ENCODE data around the gene GAA. TPM values are rescaled to one million over a fixed set of nuclear protein-coding genes. Genes with fewer than 3 reads are reported as not detected.

The GAA gene
- total and polyA plus RNA-seq, 2 of the 8 experiments (the other 6 are each of a cell fraction or from before 2014, with no cell fraction given) = 14.8 to 30.0 TPM

GRCh38 chr17:80083136-80083661 lies 18.2 kb upstream of the GAA start:
- ChIA-PET CTCF (ENCODE audit: partially characterized antibody) (interaction anchor here (0.7 to 5.8 kb wide), 45 partner anchors 10 to 331 kb away, joined by 3 to 44 read pairs (median 4); partner anchors contain the start of gene GAA), POLR2A (ENCODE audit: partially characterized antibody) (interaction anchor here (1.1 to 1.7 kb wide), 6 partner anchors 18 to 120 kb away, joined by 3 to 7 read pairs (median 4); partner anchors contain the start of gene GAA)
- H2BK20ac ChIP-seq (ENCODE audit: low read length) = no peak overlapping the region
- peak overlapping the region; percentile 93; the same call in 1 of the 2 replicates for H2AK5ac ChIP-seq (ENCODE audit: low read depth, low read length)
- FAIRE-seq = no peak
- no peaks in the 10 kb centered on the region for H3K23me2 ChIP-seq (ENCODE audit: low read depth, low read length)
- no peak overlapping the region for H3K4me3 ChIP-seq (ENCODE audit: extremely low read depth in 1 of 4, insufficient read depth in 2 of 4, low read depth in 3 of 4, low read length in 4 of 4)
- H4K91ac ChIP-seq (replicated peaks; ENCODE audit: insufficient read length, low read length) = no peak overlapping the region
- H2AFZ ChIP-seq (ENCODE audit: low read length) = no peak overlapping the region
- H3K36me3 ChIP-seq (ENCODE audit: control insufficient read depth in 2 of 4, insufficient read depth in 4 of 4, low read length in 3 of 4) = no peaks in the 10 kb centered on the region
- no peaks in the 10 kb centered on the region for H3K79me1 ChIP-seq (ENCODE audit: low read depth, low read length)
- no peak overlapping the region for H3K27ac ChIP-seq (ENCODE audit: low read depth, low read length)
- 0 out of 2 replicates have a peak overlapping the region, but pooled peaks have one; percentile 48 for H3K18ac ChIP-seq (ENCODE audit: extremely low read depth, low read length)
- no peak for DNase-seq (ENCODE audit: low read depth in 1 of 2, low spot score in 2 of 2)
- H3K9ac ChIP-seq (replicated peaks in 1 of 4; ENCODE audit: extremely low read depth in 1 of 4, low read depth in 3 of 4, low read length in 3 of 4) = no peak overlapping the region; a peak in 1 of 7 replicates
- H3K4me2 ChIP-seq (ENCODE audit: insufficient read depth in 1 of 2, low read depth in 2 of 2, low read length in 2 of 2) = no peak overlapping the region
- peak overlapping the region; percentile 61; the same call in 1 of the 2 replicates for H2BK15ac ChIP-seq (ENCODE audit: low read length)
- peaks cover 0 to 8% (median 1%) of the 10 kb centered on the region in 4 experiments; a peak in 5 of 7 replicates for H3K4me1 ChIP-seq (replicated peaks in 1 of 4; ENCODE audit: control insufficient read depth in 3 of 4, insufficient read depth in 4 of 4, low read length in 3 of 4)
- 96% methylated on average over 12 of the region's 13 CpGs; no CpG with 5 or more reads in 1 of the 2 experiments for WGBS, 2 experiments (ENCODE audit: extremely low coverage in 1 of 2, insufficient coverage in 1 of 2, insufficient read length in 1 of 2, insufficient replicate concordance in 2 of 2, low coverage in 1 of 2, low lambda C conversion rate in 2 of 2, missing lambda C conversion rate in 1 of 2)
- H2BK120ac ChIP-seq (replicated peaks; ENCODE audit: low read depth, low read length) = no peak overlapping the region
- no peak overlapping the region for H2BK12ac ChIP-seq (ENCODE audit: low read depth, low read length)
- H3K79me2 ChIP-seq (ENCODE audit: control insufficient read depth in 1 of 2, insufficient read depth in 2 of 2, low read length in 2 of 2) = no peaks in the 10 kb centered on the region
- H3K9me3 ChIP-seq (ENCODE audit: insufficient read depth in 2 of 2, low read depth in 1 of 2, low read length in 1 of 2) = no peaks in the 10 kb centered on the region
- no peak overlapping the region for H2BK5ac ChIP-seq (ENCODE audit: low read depth, low read length)
- H3K4ac ChIP-seq (replicated peaks; ENCODE audit: insufficient read length, low read depth, low read length) = peak overlapping the region; percentile 66
- H4K5ac ChIP-seq (ENCODE audit: insufficient read length, low read depth, low read length) = no peak overlapping the region
- no peak overlapping the region for H3K56ac ChIP-seq (replicated peaks; ENCODE audit: insufficient read length, low read depth, low read length)
- no peak overlapping the region for H3K14ac ChIP-seq (ENCODE audit: insufficient read length)
- no peak overlapping the region for H3K23ac ChIP-seq (ENCODE audit: insufficient read length)
- no peaks in the 10 kb centered on the region for H4K20me1 ChIP-seq (replicated peaks in 1 of 2; ENCODE audit: control insufficient read depth in 1 of 2, insufficient read depth in 2 of 2, low read length in 2 of 2)
- peak overlapping the region; percentile 53; the same call in 1 of the 2 replicates for H4K8ac ChIP-seq (ENCODE audit: extremely low read depth, insufficient read depth, low read length)
- no peaks in the 10 kb centered on the region for H3K27me3 ChIP-seq (replicated peaks in 1 of 4; ENCODE audit: control insufficient read depth in 3 of 4, extremely low read depth in 1 of 4, insufficient read depth in 3 of 4, low read length in 3 of 4)
- no peak for TF ChIP-seq SIN3A (conservative IDR thresholded peaks at IDR 0.05 in 1 of 2, IDR thresholded peaks at IDR 0.05 in 1 of 2; ENCODE audit: low read depth in 1 of 2, low read length in 2 of 2)
- TF ChIP-seq SP1 (IDR thresholded peaks at IDR 0.05; ENCODE audit: low read depth, low read length) = no peak
- no peak for TF ChIP-seq EZH2 (IDR thresholded peaks at IDR 0.05; ENCODE audit: low read depth, low read length, severe bottlenecking)
- no peak for TF ChIP-seq MAFK (IDR thresholded peaks at IDR 0.05; ENCODE audit: low read depth, low read length)
- TF ChIP-seq CBX5 (IDR thresholded peaks at IDR 0.05; ENCODE audit: low read depth, low read length) = no peak
- TF ChIP-seq ZNF274 (IDR thresholded peaks at IDR 0.05; ENCODE audit: borderline replicate concordance, extremely low read depth, low read length) = no peak
- no peak for TF ChIP-seq MAX (IDR thresholded peaks at IDR 0.05)
- TF ChIP-seq CTCF (IDR thresholded peaks at IDR 0.05; ENCODE audit: control extremely low read depth in 1 of 3, insufficient read depth in 1 of 3, low read depth in 1 of 3, low read length in 3 of 3) = no peak
- TF ChIP-seq CTBP2 (IDR thresholded peaks at IDR 0.05; ENCODE audit: borderline replicate concordance, insufficient read depth, insufficient read length, low read length) = no peak
